HEK293 (cell line): ENCODE results near the gene NIBAN1.

ENCODE experiments used
- CTCF ChIA-PET: fragments of 350-600 bp; formaldehyde crosslinking; extraction: SDS; loops from one replicate; lab custom pipeline; 2021; ENCODE audit warnings: antibody characterized with exemption; lab: Yijun Ruan, JAX
- POLR2A ChIA-PET: fragments of 300-600 bp; formaldehyde crosslinking; extraction: SDS; loops from one replicate; lab custom pipeline; 2020; ENCODE audit warnings: antibody characterized with exemption, inconsistent platforms; lab: Yijun Ruan, JAX
- H3K27ac ChIP-seq: fragments of 200-500 bp; sonication (Bioruptor generic); 2 replicates; pipeline ENCODE4 v1.5.1; 2014; ENCODE audit warnings: low read depth, low read length, control low read depth, inconsistent platforms; ENCODE audit errors: extremely low read depth
- H3K36me3 ChIP-seq, 2 experiments: fragments of 200-500 bp in 1 of 2; sonication (Bioruptor generic) in 1 of 2; 1 replicate in 1 of 2; 2 replicates in 1 of 2; pipeline ENCODE4 v1.5.1; 2014 to 2017; ENCODE audit warnings: inconsistent platforms in 2 of 2, low read length in 2 of 2; ENCODE audit not compliant: control insufficient read depth in 2 of 2, insufficient read depth in 1 of 2
- H3K4me1 ChIP-seq: fragments of 200-500 bp; sonication (Bioruptor generic); 2 replicates; pipeline ENCODE4 v1.5.1; 2014; ENCODE audit warnings: mild to moderate bottlenecking, low read length, inconsistent platforms; ENCODE audit not compliant: control insufficient read depth, insufficient read depth
- H3K4me3 ChIP-seq: 2 replicates; pipeline ENCODE4 v1.5.1; 2011; ENCODE audit warnings: low read depth, mild to moderate bottlenecking, control low read depth, low read length, moderate library complexity
- H3K9me3 ChIP-seq: fragments of 200-500 bp; sonication (Bioruptor generic); 2 replicates; pipeline ENCODE4 v1.5.1; 2014; ENCODE audit warnings: low read depth, low read length, inconsistent platforms; ENCODE audit not compliant: control insufficient read depth, insufficient read depth
- AEBP2 ChIP-seq: fragments of 450-650 bp; formaldehyde crosslinking; IDR thresholded peaks from 2 replicates; pipeline ENCODE4 v1.5.1; 2016; ENCODE audit warnings: missing biosample characterization, missing genetic modification characterization, borderline replicate concordance
- BCL11B ChIP-seq: fragments of 450-650 bp; formaldehyde crosslinking; IDR thresholded peaks from 2 replicates; pipeline ENCODE4 v1.5.1; 2016; ENCODE audit warnings: low read depth, missing biosample characterization, missing genetic modification characterization
- BCL6B ChIP-seq: fragments of 450-650 bp; formaldehyde crosslinking; IDR thresholded peaks from 2 replicates; pipeline ENCODE4 v1.5.1; 2017; ENCODE audit warnings: missing biosample characterization, missing genetic modification characterization
- CTCF ChIP-seq: fragments of 450-650 bp; formaldehyde crosslinking; IDR thresholded peaks from 2 replicates; pipeline ENCODE4 v1.5.1; 2016; ENCODE audit warnings: missing biosample characterization, missing genetic modification characterization
- GLIS1 ChIP-seq: fragments of 450-650 bp; formaldehyde crosslinking; IDR thresholded peaks from 2 replicates; pipeline ENCODE4 v1.5.1; 2016; ENCODE audit warnings: missing biosample characterization, missing genetic modification characterization
- GLIS2 ChIP-seq: fragments of 450-650 bp; formaldehyde crosslinking; IDR thresholded peaks from 2 replicates; pipeline ENCODE4 v1.5.1; 2016; ENCODE audit warnings: missing biosample characterization, missing genetic modification characterization
- OSR2 ChIP-seq: fragments of 450-650 bp; formaldehyde crosslinking; IDR thresholded peaks from 2 replicates; pipeline ENCODE4 v1.5.1; 2016; ENCODE audit warnings: missing biosample characterization, missing genetic modification characterization
- SCRT1 ChIP-seq: fragments of 450-650 bp; formaldehyde crosslinking; IDR thresholded peaks from 2 replicates; pipeline ENCODE4 v1.5.1; 2016; ENCODE audit warnings: missing biosample characterization, missing genetic modification characterization, borderline replicate concordance
- SCRT2 ChIP-seq: fragments of 450-650 bp; formaldehyde crosslinking; IDR thresholded peaks from 2 replicates; pipeline ENCODE4 v1.5.1; 2016; ENCODE audit warnings: missing biosample characterization, missing genetic modification characterization
- ZBTB17 ChIP-seq: fragments of 450-650 bp; formaldehyde crosslinking; IDR thresholded peaks from 2 replicates; pipeline ENCODE4 v1.5.1; 2016; ENCODE audit warnings: missing biosample characterization, missing genetic modification characterization
- ZBTB21 ChIP-seq: fragments of 450-650 bp; formaldehyde crosslinking; IDR thresholded peaks from 2 replicates; pipeline ENCODE4 v1.5.1; 2017; ENCODE audit warnings: missing biosample characterization, missing genetic modification characterization
- ZIC2 ChIP-seq: fragments of 450-650 bp; formaldehyde crosslinking; IDR thresholded peaks from 2 replicates; pipeline ENCODE4 v1.5.1; 2016; ENCODE audit warnings: missing biosample characterization, missing genetic modification characterization
- ZNF174 ChIP-seq: fragments of 450-650 bp; formaldehyde crosslinking; IDR thresholded peaks from 2 replicates; pipeline ENCODE4 v1.5.0; 2017; ENCODE audit warnings: missing biosample characterization, mild to moderate bottlenecking, missing genetic modification characterization
- ZNF19 ChIP-seq: fragments of 450-650 bp; formaldehyde crosslinking; IDR thresholded peaks from 2 replicates; pipeline ENCODE4; 2016; ENCODE audit warnings: missing biosample characterization, missing genetic modification characterization, low read depth
- ZNF221 ChIP-seq: fragments of 450-650 bp; formaldehyde crosslinking; IDR thresholded peaks from 2 replicates; pipeline ENCODE4 v1.5.1; 2017; ENCODE audit warnings: missing biosample characterization, missing genetic modification characterization, borderline replicate concordance
- ZNF223 ChIP-seq: fragments of 450-650 bp; formaldehyde crosslinking; IDR thresholded peaks from 2 replicates; pipeline ENCODE4 v1.5.1; 2016; ENCODE audit warnings: missing biosample characterization, missing genetic modification characterization
- ZNF266 ChIP-seq: fragments of 450-650 bp; formaldehyde crosslinking; IDR thresholded peaks from 2 replicates; pipeline ENCODE4 v1.5.1; 2016; ENCODE audit warnings: missing biosample characterization, missing genetic modification characterization, low read depth
- ZNF274 ChIP-seq, 2 experiments: fragments of 200-500 bp in 1 of 2; fragments of 450-650 bp in 1 of 2; sonication (Bioruptor generic) in 1 of 2; formaldehyde crosslinking in 1 of 2; IDR thresholded peaks; 2 replicates each; pipeline versions ENCODE4 v1.5.1 to v1.6.1; 2014 to 2016; ENCODE audit warnings: borderline replicate concordance in 1 of 2, inconsistent platforms in 1 of 2, low read length in 1 of 2, missing biosample characterization in 1 of 2, missing genetic modification characterization in 1 of 2
- ZNF324 ChIP-seq: fragments of 450-650 bp; formaldehyde crosslinking; IDR thresholded peaks from 2 replicates; pipeline ENCODE4 v1.5.1; 2016; ENCODE audit warnings: missing biosample characterization, missing genetic modification characterization
- ZNF341 ChIP-seq: fragments of 450-650 bp; formaldehyde crosslinking; IDR thresholded peaks from 2 replicates; pipeline ENCODE4; 2016; ENCODE audit warnings: low read depth, missing biosample characterization, missing genetic modification characterization
- ZNF426 ChIP-seq: fragments of 450-650 bp; formaldehyde crosslinking; IDR thresholded peaks from 2 replicates; pipeline ENCODE4 v1.5.1; 2017; ENCODE audit warnings: missing biosample characterization, missing genetic modification characterization, mild to moderate bottlenecking, inconsistent platforms, moderate library complexity
- ZNF488 ChIP-seq: fragments of 450-650 bp; formaldehyde crosslinking; IDR thresholded peaks from 2 replicates; pipeline ENCODE4 v1.5.1; 2016; ENCODE audit warnings: missing biosample characterization, missing genetic modification characterization
- ZNF558 ChIP-seq: fragments of 450-650 bp; formaldehyde crosslinking; IDR thresholded peaks from 2 replicates; pipeline ENCODE4 v1.5.1; 2016; ENCODE audit warnings: missing biosample characterization, missing genetic modification characterization
- ZNF654 ChIP-seq: fragments of 450-650 bp; formaldehyde crosslinking; IDR thresholded peaks from 2 replicates; pipeline ENCODE4 v1.5.1; 2016; ENCODE audit warnings: low read depth, missing biosample characterization, missing genetic modification characterization
- ZNF707 ChIP-seq: fragments of 450-650 bp; formaldehyde crosslinking; IDR thresholded peaks from 2 replicates; pipeline ENCODE4 v1.5.1; 2016; ENCODE audit warnings: missing biosample characterization, missing genetic modification characterization

Gene NIBAN1

GRCh38 chr1:184987696-184988095 lies 13.4 kb upstream of the NIBAN1 start (continued):
- no peak for TF ChIP-seq BCL11B (tag by site-specific recombination)
- TF ChIP-seq ZNF426 (tag by site-specific recombination): no peak
- TF ChIP-seq ZNF274 (IDR thresholded peaks at IDR 0.05; ENCODE audit: low read length): no peak
- TF ChIP-seq ZNF274 (tag by site-specific recombination; IDR thresholded peaks at IDR 0.05; ENCODE audit: borderline replicate concordance): no peak
- TF ChIP-seq ZNF221 (tag by site-specific recombination): no peak
- no peak for TF ChIP-seq ZNF223 (tag by site-specific recombination)
- no peak for TF ChIP-seq BCL6B
- no peak for TF ChIP-seq ZNF19
- no peak for TF ChIP-seq ZNF174 (tag by site-specific recombination)

- ChIA-PET POLR2A (interaction anchor here (1.3 kb wide), 1 partner anchor 12 kb away, joined by 4 read pairs; the partner anchor contains the start of gene NIBAN1), CTCF (interaction anchor here (0.5 to 7.9 kb wide), 6 partner anchors 11 to 684 kb away, joined by 3 to 123 read pairs (median 4); no protein-coding TSS in a partner anchor)
- Histone ChIP-seq H3K4me3 (no peak overlapping the region), H3K9me3 (no peaks in the 10 kb centered on the region), H3K27ac (no peak overlapping the region), H3K36me3 (no peaks in the 10 kb centered on the region), H3K4me1 (no peaks in the 10 kb centered on the region)
- peak; percentile 75 for TF ChIP-seq SCRT1 (tag by site-specific recombination)
- TF ChIP-seq SCRT2 (tag by site-specific recombination): peak; percentile 86
- no peak for TF ChIP-seq ZNF341 (tag by site-specific recombination)
- TF ChIP-seq ZNF266 (tag by site-specific recombination): no peak
- TF ChIP-seq AEBP2 (tag by site-specific recombination): no peak
- TF ChIP-seq ZNF707: no peak
- peak; percentile 30 for TF ChIP-seq ZNF654 (tag by site-specific recombination)
- TF ChIP-seq ZNF558 (tag by site-specific recombination): no peak
- peak; percentile 71 for TF ChIP-seq CTCF (tag by site-specific recombination)
Measured at GRCh38 chr1:184986250-184986649, 11.9 kb upstream of the NIBAN1 start.

- no peaks in the 10 kb centered on the region for H3K9me3 ChIP-seq
- no peak overlapping the region for H3K27ac ChIP-seq
- CTCF ChIA-PET: interaction anchor here (0.5 to 7.9 kb wide), 25 partner anchors 8 to 817 kb away, joined by 3 to 123 read pairs (median 4); partner anchors contain the start of gene NIBAN1
- H3K4me1 ChIP-seq: no peaks in the 10 kb centered on the region
- no peak overlapping the region for H3K4me3 ChIP-seq
- POLR2A ChIA-PET: no interaction called here
- H3K36me3 ChIP-seq: no peaks in the 10 kb centered on the region
- TF ChIP-seq ZNF654 (tag by site-specific recombination): peak; percentile 88
- peak; percentile 58 for TF ChIP-seq ZIC2 (tag by site-specific recombination)
- TF ChIP-seq ZNF324 (tag by site-specific recombination): 0 out of 2 replicates have a peak, but pooled peaks have one; percentile 34
- TF ChIP-seq ZNF488 (tag by site-specific recombination): no peak
- TF ChIP-seq ZBTB21 (tag by site-specific recombination): 0 out of 2 replicates have a peak, but pooled peaks have one; percentile 14
- TF ChIP-seq ZBTB17 (tag by site-specific recombination): 0 out of 2 replicates have a peak, but pooled peaks have one; percentile 24
- peak; percentile 45; the same call in 1 of the 2 replicates for TF ChIP-seq GLIS1
- TF ChIP-seq GLIS2: peak; percentile 43; the same call in 1 of the 2 replicates
- peak; percentile 60 for TF ChIP-seq OSR2 (tag by site-specific recombination)
Measured at GRCh38 chr1:184982002-184982954, 8.0 kb upstream of the NIBAN1 start.
